HepG2 (cell line): ENCODE results near the gene IRF6. TPM values are rescaled to one million over a fixed set of nuclear protein-coding genes. Genes with fewer than 3 reads are reported as not detected.

ENCODE experiments used
- ATAC-seq: fragments of 200-7000 bp; cut with Tn5 transposase; 3 replicates; pipeline ENCODE4 v1.9.1; 2020; ENCODE audit warnings: mild to moderate bottlenecking, moderate library complexity
- BruUV-seq: library from RNA; stranded (reverse); fragments of 400-500 nt; replicated peaks from 2 replicates; lab custom pipeline; 2021; lab: Mats Ljungman, UMichigan
- CTCF ChIA-PET: fragments of 300-600 bp; formaldehyde crosslinking; extraction: SDS; loops from one replicate; lab custom pipeline; 2021; ENCODE audit warnings: low total read pairs, inconsistent platforms, low intra/inter-chr PET ratio; lab: Yijun Ruan, JAX
- POLR2A ChIA-PET: fragments of 350-600 bp; sonication (Branson Sonifier 250); formaldehyde crosslinking; loops from one replicate; lab custom pipeline; 2020; ENCODE audit warnings: antibody characterized with exemption, inconsistent platforms; lab: Yijun Ruan, JAX
- DNase-seq: peaks from one replicate; pipeline ENCODE4 v3.0.0-alpha.2; 2015; ENCODE audit warnings: low spot score
- FAIRE-seq: peaks from 3 replicates; lab custom pipeline; 2011; peaks lifted over from hg19 to GRCh38; lab: Jason Lieb, UNC
- H2AFZ ChIP-seq: one replicate; pipeline ENCODE4 v1.6.1; 2011; ENCODE audit warnings: low read length, inconsistent platforms
- H3K27ac ChIP-seq: fragments of 300-600 bp; 3 replicates; pipeline ENCODE4 v1.8.0; 2011; ENCODE audit warnings: mixed run types, mild to moderate bottlenecking, mixed read lengths, low read length, inconsistent platforms; ENCODE audit not compliant: insufficient read depth; ENCODE audit errors: extremely low read length
- H3K27me3 ChIP-seq, 2 experiments: fragments of 200-600 bp in 1 of 2; 2 replicates in 1 of 2; 3 replicates in 1 of 2; pipeline versions ENCODE4 v1.6.0 to v1.8.0; 2011; ENCODE audit warnings: low read length in 2 of 2, mild to moderate bottlenecking in 2 of 2, moderate library complexity in 2 of 2, inconsistent platforms in 1 of 2; ENCODE audit not compliant: insufficient read depth in 2 of 2, control insufficient read depth in 1 of 2
- H3K36me3 ChIP-seq, 2 experiments: fragments of 200-600 bp in 1 of 2; replicated peaks in 1 of 2; 2 replicates in 1 of 2; 3 replicates in 1 of 2; pipeline versions ENCODE4 v1.5.1 to v1.8.0; 2011; ENCODE audit warnings: low read length in 2 of 2, inconsistent platforms in 1 of 2; ENCODE audit not compliant: insufficient read depth in 2 of 2, control insufficient read depth in 1 of 2
- H3K4me1 ChIP-seq: 2 replicates; pipeline ENCODE4 v1.5.1; 2012; ENCODE audit warnings: low read length, inconsistent platforms; ENCODE audit not compliant: insufficient read depth
- H3K4me2 ChIP-seq: 2 replicates; pipeline ENCODE4 v1.6.0; 2011; ENCODE audit warnings: low read depth, low read length, inconsistent platforms
- H3K4me3 ChIP-seq, 3 experiments: fragments of 200-600 bp in 1 of 3; sonication (generic), shearing (Covaris generic) in 1 of 3; replicated peaks in 1 of 3; 2 replicates each; pipeline ENCODE4 v1.5.1; 2011 to 2016; ENCODE audit warnings: low read length in 3 of 3, inconsistent platforms in 2 of 3, low read depth in 2 of 3, mild to moderate bottlenecking in 2 of 3, control low read depth in 1 of 3, mixed read lengths in 1 of 3; ENCODE audit not compliant: insufficient read depth in 1 of 3
- H3K79me2 ChIP-seq: one replicate; pipeline ENCODE4 v1.6.1; 2011; ENCODE audit warnings: low read length, inconsistent platforms; ENCODE audit not compliant: insufficient read depth
- H3K9ac ChIP-seq: 2 replicates; pipeline ENCODE4 v1.6.0; 2011; ENCODE audit warnings: mild to moderate bottlenecking, low read depth, low read length, inconsistent platforms; ENCODE audit not compliant: insufficient read depth
- H3K9me3 ChIP-seq: 2 replicates; pipeline ENCODE4 v1.5.1; 2012; ENCODE audit warnings: mild to moderate bottlenecking, low read length
- H4K20me1 ChIP-seq: 2 replicates; pipeline ENCODE4 v1.6.0; 2011; ENCODE audit warnings: inconsistent platforms, mild to moderate bottlenecking, low read length, moderate library complexity; ENCODE audit not compliant: insufficient read depth
- ASH2L ChIP-seq: fragments of 300-600, 200-600 bp; sonication (generic); IDR thresholded peaks from 2 replicates; pipeline ENCODE4 v1.7.0; 2017; ENCODE audit warnings: low read depth, mild to moderate bottlenecking, moderate library complexity, mixed read lengths, low read length; ENCODE audit not compliant: insufficient read length
- ELF1 ChIP-seq: sonication (generic); formaldehyde crosslinking; IDR thresholded peaks from 2 replicates; pipeline ENCODE4 v1.4.0; 2020; ENCODE audit warnings: missing genetic modification reagents
- HNRNPLL ChIP-seq: fragments of 200-400 bp; formaldehyde crosslinking; IDR thresholded peaks from 2 replicates; pipeline ENCODE4 v1.6.1; 2017; ENCODE audit warnings: mild to moderate bottlenecking, low read depth, low read length; ENCODE audit not compliant: poor library complexity, severe bottlenecking
- MAFK ChIP-seq, 2 experiments: IDR thresholded peaks in 1 of 2; conservative IDR thresholded peaks in 1 of 2; 2 replicates each; pipeline ENCODE4 v1.6.1; 2011; ENCODE audit warnings: improper control_type of control experiment in 2 of 2, low read length in 2 of 2
- ZNF326 ChIP-seq: sonication (generic); formaldehyde crosslinking; IDR thresholded peaks from 2 replicates; pipeline ENCODE4 v1.4.0; 2020; ENCODE audit warnings: missing genetic modification reagents, borderline replicate concordance
- WGBS: methylation state at CpG from one replicate; pipeline ENCODE4 v1.1.6; 2017; ENCODE audit warnings: low lambda C conversion rate; 5-methylcytosine and 5-hydroxymethylcytosine counted together
- in situ Hi-C: cut with HindIII; loops from 2 replicates; pipeline ENCODE4 v1.10.0; 2017; ENCODE audit warnings: low pct_unique_long_range_greater_than_20kb; ENCODE audit not compliant: extremely low pct_ligation_motif_present
- intact Hi-C: fragments of 100-400 bp; cut with micrococcal nuclease; formaldehyde crosslinking; loops from one replicate; pipeline ENCODE4 v1.10.0; 2022; ENCODE audit not compliant: unreplicated experiment
- polyA plus RNA-seq, 8 experiments: library from polyadenylated mRNA; depleted of rRNA in 3 of 8; stranded (reverse) in 7 of 8; unstranded in 1 of 8; fragments of >200 nt; fragmentation: Illumina TruSeq in 4 of 8; extraction: Trizol in 4 of 8; gene quantifications; 2 replicates each; pipeline versions ENCODE4 v1.2.1 to v1.2.3, GENCODE V29; 2011 to 2016; ENCODE audit warnings: low read depth in 4 of 8, missing spikeins in 1 of 8, mixed read lengths in 1 of 8; ENCODE audit not compliant: insufficient read depth in 1 of 8
- total RNA-seq, 5 experiments: library from RNA; depleted of rRNA; stranded (reverse); fragments of >200 nt; fragmentation: Illumina TruSeq; extraction: Trizol; gene quantifications; 2 replicates each; pipeline ENCODE4 v1.2.3, GENCODE V29; 2016; ENCODE audit warnings: low read depth in 1 of 5
- TF ChIP-seq, protein P1 (sequence below): sonication (generic); formaldehyde crosslinking; IDR thresholded peaks from 2 replicates; pipeline ENCODE4 v1.4.0; 2020; ENCODE audit warnings: mild to moderate bottlenecking, missing genetic modification reagents
- TF ChIP-seq, protein P2 (sequence below): sonication (generic); formaldehyde crosslinking; IDR thresholded peaks from 2 replicates; pipeline ENCODE4 v1.4.0; 2020; ENCODE audit warnings: missing genetic modification reagents, borderline replicate concordance
- TF ChIP-seq, protein P3 (sequence below): sonication (generic); formaldehyde crosslinking; IDR thresholded peaks from 2 replicates; pipeline ENCODE4 v1.4.0; 2020; ENCODE audit warnings: mild to moderate bottlenecking, low read depth, missing genetic modification reagents

Gene IRF6
- total and polyA plus RNA-seq, 2 of the 13 experiments (the other 11 are each of a cell fraction or from before 2014, with no cell fraction given), result 0.02 TPM; not detected in 1

DNA sequence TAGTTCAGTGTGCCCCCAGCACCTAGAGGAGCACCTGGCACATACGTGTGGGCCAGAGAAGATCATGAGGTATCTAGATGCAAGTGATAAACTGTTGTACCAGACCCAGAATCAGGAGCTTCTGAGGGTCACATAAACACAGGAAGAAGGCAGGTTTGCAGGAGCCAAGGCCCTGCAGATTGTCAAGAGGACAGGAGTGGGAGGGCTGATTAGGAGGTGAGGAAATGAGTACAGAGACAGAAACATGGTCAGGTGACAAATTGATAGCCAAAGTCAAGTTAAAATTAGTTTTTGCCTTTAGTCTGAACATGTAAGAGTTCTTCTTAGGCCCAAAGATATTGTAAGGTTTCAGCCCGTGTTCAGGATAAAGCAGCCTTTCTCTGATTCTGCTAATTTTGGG, 64.1 kb downstream of the IRF6 start (continued):
- TF ChIP-seq, protein P1, sequence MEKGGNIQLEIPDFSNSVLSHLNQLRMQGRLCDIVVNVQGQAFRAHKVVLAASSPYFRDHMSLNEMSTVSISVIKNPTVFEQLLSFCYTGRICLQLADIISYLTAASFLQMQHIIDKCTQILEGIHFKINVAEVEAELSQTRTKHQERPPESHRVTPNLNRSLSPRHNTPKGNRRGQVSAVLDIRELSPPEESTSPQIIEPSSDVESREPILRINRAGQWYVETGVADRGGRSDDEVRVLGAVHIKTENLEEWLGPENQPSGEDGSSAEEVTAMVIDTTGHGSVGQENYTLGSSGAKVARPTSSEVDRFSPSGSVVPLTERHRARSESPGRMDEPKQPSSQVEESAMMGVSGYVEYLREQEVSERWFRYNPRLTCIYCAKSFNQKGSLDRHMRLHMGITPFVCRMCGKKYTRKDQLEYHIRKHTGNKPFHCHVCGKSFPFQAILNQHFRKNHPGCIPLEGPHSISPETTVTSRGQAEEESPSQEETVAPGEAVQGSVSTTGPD (CRISPR knock-in tag), result no peak
- TF ChIP-seq ZNF326 (CRISPR knock-in tag), result no peak
- TF ChIP-seq, protein P2, sequence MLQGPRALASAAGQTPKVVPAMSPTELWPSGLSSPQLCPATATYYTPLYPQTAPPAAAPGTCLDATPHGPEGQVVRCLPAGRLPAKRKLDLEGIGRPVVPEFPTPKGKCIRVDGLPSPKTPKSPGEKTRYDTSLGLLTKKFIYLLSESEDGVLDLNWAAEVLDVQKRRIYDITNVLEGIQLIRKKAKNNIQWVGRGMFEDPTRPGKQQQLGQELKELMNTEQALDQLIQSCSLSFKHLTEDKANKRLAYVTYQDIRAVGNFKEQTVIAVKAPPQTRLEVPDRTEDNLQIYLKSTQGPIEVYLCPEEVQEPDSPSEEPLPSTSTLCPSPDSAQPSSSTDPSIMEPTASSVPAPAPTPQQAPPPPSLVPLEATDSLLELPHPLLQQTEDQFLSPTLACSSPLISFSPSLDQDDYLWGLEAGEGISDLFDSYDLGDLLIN (CRISPR knock-in tag), result no peak
- TF ChIP-seq, protein P3, sequence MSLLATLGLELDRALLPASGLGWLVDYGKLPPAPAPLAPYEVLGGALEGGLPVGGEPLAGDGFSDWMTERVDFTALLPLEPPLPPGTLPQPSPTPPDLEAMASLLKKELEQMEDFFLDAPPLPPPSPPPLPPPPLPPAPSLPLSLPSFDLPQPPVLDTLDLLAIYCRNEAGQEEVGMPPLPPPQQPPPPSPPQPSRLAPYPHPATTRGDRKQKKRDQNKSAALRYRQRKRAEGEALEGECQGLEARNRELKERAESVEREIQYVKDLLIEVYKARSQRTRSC, result no peak
- no peak for TF ChIP-seq HNRNPLL
- TF ChIP-seq ELF1 (CRISPR knock-in tag), result no peak

DNA sequence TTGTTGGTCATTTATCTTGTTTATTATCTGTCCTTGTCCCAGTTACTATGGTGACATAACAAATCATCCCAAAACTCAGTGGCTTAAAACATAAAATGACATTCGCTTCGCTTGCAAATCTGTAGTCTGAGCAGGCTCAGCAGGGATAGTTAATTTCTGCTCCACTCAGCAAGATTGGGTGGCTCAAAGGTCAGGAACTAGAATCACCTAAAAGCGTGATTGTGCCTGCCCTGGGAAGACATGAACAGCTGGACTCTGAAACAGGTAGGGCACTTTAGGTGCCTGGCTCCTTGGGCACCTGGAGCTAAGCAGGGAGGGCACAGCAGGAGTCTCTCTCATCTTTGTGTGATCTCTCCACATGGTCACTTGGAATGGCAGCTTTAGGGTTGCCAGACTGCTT, 64.7 kb downstream of the IRF6 start:
- ChIA-PET CTCF (no interaction called here), POLR2A (no interaction called here)
- no peak for ATAC-seq
- no TSS peak for BruUV-seq
- no peaks in the 10 kb centered on the region for H3K4me1 ChIP-seq
- intact Hi-C loops, result no loop called here
- no peak overlapping the region for H3K27ac ChIP-seq
- WGBS, result 33% methylated on average over 3 of the region's 3 CpGs
- H3K79me2 ChIP-seq, result no peaks in the 10 kb centered on the region
- DNase-seq, result no peak
- in situ Hi-C loops, result no loop called here
- no peaks in the 10 kb centered on the region for H3K36me3 ChIP-seq
- no peak overlapping the region for H3K4me2 ChIP-seq
- no peak overlapping the region for H3K9ac ChIP-seq
- H3K27me3 ChIP-seq, result no peaks in the 10 kb centered on the region; a peak in 1 of 5 replicates
- H4K20me1 ChIP-seq, result no peaks in the 10 kb centered on the region
- no peak overlapping the region for H3K4me3 ChIP-seq
- H3K9me3 ChIP-seq, result no peaks in the 10 kb centered on the region
- H2AFZ ChIP-seq, result no peak overlapping the region
- no peak for FAIRE-seq
- TF ChIP-seq MAFK (conservative IDR thresholded peaks at IDR 0.05 in 1 of 2, IDR thresholded peaks at IDR 0.05 in 1 of 2; ENCODE audit: low read length in 2 of 2) (0 out of 4 replicates have a peak, but pooled peaks of 1 of the 2 experiments have one; percentile 12), ASH2L (no peak)
